ENCODE data around the gene WIZ.

The WIZ gene

DNA sequence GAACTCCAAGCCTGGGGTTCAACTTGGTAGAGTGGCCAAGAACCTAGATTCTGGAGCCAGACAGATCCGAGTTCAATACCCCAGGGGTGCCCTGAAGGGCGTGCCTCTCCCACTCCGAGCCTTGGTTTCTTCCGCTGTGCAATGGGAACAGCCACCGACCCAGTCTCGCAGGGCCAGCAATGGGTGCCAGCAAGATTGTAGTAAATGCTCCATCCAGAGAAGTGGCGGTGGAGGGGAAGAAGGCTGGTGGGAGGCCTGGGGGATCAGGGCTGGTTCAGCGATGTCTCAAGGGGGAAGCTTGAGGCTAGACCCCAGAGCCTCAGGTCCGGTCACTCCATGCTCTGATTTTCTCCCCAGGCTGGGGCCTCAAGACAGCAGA lies 4.5 kb downstream of the WIZ start:
- DNase-seq (ENCODE audit: low spot score) = no peak
- TF ChIP-seq, protein P1, sequence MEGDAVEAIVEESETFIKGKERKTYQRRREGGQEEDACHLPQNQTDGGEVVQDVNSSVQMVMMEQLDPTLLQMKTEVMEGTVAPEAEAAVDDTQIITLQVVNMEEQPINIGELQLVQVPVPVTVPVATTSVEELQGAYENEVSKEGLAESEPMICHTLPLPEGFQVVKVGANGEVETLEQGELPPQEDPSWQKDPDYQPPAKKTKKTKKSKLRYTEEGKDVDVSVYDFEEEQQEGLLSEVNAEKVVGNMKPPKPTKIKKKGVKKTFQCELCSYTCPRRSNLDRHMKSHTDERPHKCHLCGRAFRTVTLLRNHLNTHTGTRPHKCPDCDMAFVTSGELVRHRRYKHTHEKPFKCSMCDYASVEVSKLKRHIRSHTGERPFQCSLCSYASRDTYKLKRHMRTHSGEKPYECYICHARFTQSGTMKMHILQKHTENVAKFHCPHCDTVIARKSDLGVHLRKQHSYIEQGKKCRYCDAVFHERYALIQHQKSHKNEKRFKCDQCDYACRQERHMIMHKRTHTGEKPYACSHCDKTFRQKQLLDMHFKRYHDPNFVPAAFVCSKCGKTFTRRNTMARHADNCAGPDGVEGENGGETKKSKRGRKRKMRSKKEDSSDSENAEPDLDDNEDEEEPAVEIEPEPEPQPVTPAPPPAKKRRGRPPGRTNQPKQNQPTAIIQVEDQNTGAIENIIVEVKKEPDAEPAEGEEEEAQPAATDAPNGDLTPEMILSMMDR (IDR thresholded peaks at IDR 0.05; ENCODE audit: extremely low read depth, missing control alignments) = no peak

DNA sequence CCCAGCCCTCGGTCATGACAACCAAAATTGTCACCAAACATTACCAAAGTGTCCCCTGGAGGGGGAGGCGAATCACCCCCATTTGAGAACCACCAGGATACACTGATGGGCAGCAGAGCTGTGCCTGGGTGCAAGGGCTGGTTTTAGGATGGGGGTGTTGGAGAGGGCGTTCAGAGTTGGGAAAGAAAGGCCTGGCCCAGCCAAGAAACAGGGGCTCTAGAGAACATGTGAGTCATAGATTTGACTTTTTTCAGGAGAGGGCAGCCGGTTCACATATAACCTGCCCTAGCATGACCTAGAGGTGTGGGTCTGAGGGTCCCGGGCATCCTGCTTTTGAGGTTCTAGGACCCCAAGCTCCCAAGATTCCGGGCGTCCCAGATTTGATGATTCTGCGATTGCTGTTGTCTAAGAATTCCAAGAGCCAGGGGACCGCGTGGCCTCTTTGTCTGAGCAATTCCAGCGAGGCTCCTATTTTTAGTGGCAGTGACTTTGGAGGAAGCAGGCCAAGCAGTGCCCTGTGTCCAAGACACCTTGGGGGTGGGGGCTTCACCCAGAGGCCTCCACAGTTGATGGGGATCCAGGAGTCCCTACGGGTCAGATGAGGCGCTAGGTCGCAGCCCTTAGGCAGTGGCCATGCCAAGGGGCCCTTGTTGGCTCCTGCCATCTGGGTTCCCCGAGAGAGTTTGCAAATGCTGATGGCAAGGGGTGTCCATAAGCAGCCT lies 5.1 kb downstream of the WIZ start:
- TF ChIP-seq, protein P1 (IDR thresholded peaks at IDR 0.05; ENCODE audit: extremely low read depth, missing control alignments) = no peak
- DNase-seq (ENCODE audit: low spot score) = no peak

DNA sequence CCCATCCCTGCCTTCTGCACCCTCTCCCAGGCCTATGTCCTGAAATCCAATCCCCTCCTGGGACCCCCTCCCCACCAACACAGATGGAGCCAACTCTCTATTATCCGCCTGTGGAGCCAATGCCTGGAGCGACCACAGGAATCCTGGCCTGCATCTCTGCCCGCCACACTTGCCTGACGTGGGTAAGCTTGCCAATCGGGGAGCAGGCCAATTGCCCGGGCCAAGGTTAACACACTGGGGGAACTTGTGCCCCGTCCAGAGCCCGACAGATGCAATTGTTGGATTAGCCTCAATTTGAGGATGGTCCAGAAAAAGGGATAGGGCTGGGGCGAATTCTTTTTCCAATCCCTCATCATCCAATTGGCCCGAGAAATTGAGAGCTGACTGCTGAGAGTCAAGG lies 5.9 kb downstream of the WIZ start:
- TF ChIP-seq, protein P1 (IDR thresholded peaks at IDR 0.05; ENCODE audit: extremely low read depth, missing control alignments) = no peak
- no peak for DNase-seq (ENCODE audit: low spot score)

DNA sequence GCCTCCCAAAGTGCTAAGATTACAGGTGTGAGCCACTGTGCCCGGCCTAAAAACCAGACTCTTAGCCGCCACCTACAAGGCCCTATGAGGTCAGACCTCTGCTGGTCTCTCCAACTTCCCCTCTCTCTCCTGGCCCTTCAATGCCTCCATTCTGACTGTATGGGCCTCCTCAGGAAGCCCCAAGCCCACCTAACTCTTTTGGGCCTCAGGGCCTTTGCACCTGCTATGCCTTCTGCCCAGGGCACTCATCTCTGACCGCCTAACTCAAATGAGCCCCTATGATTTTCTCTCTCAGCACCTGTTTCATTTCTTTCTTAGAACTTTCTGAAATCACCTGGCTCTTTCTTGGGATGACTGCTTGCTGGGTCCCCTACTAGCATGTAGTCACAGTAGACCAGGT lies 6.4 kb downstream of the WIZ start:
- TF ChIP-seq, protein P1 (IDR thresholded peaks at IDR 0.05; ENCODE audit: extremely low read depth, missing control alignments) = no peak

DNA sequence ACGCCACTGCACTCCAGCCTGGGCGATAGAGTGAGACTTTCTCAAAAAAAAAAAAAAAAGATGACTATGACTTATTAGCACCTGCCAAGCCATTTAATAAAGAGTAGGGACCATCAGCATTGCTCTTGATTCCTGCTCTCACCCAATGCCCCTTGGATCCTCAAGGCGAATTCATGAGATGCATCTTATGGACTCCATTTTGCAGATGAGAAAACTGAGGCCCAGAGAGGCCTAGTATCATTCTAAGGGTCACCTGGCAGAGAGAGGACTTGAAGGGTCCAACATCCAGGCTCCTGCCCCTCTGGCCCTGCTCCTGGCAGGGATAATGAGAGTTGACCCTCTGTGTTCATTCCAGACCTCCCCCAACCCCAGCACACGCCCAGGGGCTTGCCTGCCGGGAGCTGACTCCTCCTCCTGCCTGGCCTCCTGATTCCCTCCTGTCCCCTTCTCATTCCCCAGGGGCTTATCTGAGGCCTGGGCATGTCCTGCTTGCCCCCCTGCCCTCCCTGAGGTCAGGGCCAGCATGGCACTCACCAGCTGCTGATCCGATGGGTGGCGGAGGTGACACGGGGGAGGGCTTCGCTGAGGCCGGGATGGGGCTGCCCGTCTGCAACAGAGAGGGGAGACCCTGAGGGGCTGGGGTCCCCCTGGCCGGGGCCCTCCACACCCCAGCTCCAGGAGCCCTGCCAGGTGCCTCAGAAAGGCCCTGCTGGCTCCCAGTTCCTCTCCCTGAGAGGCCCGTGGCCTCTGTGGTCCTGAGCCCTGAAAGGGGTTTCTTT lies 7.4 kb downstream of the WIZ start:
- TF ChIP-seq, protein P1 (IDR thresholded peaks at IDR 0.05; ENCODE audit: extremely low read depth, missing control alignments) = no peak

More for the DNA sequence above, 6.4 kb downstream of the WIZ start:
- no peak for DNase-seq (ENCODE audit: low spot score)

DNA sequence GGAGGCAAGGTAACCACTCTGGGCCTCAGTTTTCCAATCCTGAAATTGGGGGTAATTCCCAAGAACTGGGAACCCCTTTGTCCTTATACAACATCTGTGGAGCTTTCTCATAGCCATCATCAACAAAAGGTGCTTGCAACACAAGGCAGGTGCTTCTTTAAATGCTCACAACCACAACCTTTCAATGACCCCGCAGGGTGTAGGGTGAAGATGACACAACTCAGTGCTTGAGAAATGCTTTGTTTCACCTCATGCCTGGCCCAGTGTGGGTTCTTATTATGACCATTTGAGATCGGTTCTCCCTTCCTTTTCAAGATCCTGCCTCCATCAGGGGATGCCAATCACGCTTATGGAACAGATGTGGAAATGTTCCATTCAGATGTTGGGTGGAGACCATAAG lies 8.4 kb downstream of the WIZ start:
- TF ChIP-seq, protein P1 (IDR thresholded peaks at IDR 0.05; ENCODE audit: extremely low read depth, missing control alignments) = no peak
- DNase-seq (ENCODE audit: low spot score) = no peak

More for the DNA sequence above, 7.4 kb downstream of the WIZ start:
- DNase-seq (ENCODE audit: low spot score) = no peak
